SH-SY5Y (cell line): ENCODE measurements around the gene WDR89.

ENCODE experiments used
- GATA2 ChIP-seq: IDR thresholded peaks from 2 replicates; pipeline ENCODE4 v1.6.1; 2011; ENCODE audit warnings: mild to moderate bottlenecking, low read depth, low read length
- GATA3 ChIP-seq: IDR thresholded peaks from 2 replicates; pipeline ENCODE4 v1.6.1; 2011; ENCODE audit warnings: low read depth, mild to moderate bottlenecking, low read length, moderate library complexity

DNA sequence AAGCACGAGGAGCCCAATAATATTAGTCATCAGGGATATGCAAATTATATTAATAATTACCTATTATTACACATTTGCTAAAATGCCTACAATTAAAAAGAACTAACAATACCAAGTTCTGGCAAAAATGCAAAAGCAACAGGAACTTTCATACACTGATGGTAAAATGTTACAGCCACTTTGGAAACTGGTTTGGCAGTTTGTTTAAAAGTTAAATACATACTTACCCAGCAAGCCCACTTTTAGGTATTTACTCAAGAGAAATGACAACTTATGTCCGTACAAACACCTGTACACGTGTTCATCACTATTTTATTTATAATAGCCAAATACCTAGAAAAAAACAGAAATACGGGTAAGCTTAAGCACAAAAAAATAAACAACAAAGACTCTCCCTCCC lies 17.0 kb downstream of the WDR89 start:
- no peak for TF ChIP-seq GATA2
- no peak for TF ChIP-seq GATA3
